ENCODE data around the gene TNFRSF8.

TNFRSF8 gene

DNA sequence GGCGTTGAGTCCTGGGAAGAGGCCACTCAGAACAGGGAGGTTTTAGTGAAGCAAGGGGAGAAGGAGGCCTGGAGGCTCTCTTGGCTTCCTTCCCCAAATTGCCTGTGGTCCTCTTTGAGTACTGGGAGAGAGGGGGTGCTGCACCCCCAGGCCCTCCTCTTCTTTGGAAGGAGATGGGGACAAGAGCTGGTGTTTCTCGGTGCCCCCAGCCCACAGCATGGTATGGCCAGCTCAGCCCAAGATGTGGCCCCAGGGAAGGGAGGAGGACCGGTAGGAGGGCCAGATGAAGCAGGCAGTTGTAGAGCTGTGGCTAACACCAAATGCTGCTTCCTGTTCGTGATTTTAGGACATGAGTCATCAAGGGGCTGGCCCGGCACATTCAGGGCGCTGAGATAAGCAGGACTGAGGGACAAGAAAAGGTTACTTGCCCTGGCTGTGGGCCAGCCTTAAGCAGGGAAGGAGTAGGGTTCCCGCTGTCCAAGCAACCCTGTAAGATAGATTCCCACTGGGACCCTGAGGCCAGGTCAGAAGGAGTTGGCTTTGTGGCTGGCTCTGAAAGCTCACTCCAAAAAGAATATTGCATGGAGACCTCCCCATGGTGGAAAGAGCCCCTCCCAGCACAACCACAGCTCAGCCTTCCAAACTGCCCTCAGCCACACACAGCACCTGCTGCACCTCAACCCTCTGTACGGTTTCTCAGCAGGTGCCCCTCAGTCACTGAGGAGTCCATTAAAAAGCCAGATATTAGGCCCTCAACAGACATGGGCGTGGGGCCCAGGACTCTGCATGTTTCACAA, 98.8 kb downstream of the TNFRSF8 start:
- DNase-seq = peak; percentile 50 to 96 (median 59)

GRCh38 chr1:12162459-12163137, 99.5 kb downstream of the TNFRSF8 start:
- DNase-seq = no peak

- DNase-seq = peak in 1 of 5 donors; percentile 75
These were observed 100.1 kb downstream of the TNFRSF8 start for GRCh38 chr1:12163210-12163609.

GRCh38 chr1:12164210-12164609, 101.1 kb downstream of the TNFRSF8 start:
- no peak for DNase-seq

DNA sequence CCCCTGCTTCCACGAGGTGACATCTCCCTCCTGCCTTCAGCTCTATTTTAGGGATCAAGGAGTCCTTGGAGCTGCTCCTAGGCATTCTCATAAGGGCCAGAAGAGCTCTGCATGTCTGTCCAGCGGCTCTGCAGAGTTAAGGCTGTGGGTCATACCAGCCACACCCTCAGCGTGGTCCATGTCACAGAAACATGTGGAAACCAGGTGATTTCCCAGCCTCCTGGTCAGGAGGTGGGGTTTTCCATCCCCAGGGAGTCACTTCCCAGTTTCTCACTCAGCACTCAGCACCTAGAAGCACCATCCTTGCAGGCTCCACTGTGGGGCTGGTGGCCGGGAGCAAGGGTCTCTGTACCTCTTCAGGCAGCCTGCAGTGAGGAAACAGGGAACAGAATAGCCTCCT, 102.2 kb downstream of the TNFRSF8 start:
- DNase-seq = no peak

- peak; percentile 55 to 78 (median 59) for DNase-seq
These were observed 103.9 kb downstream of the TNFRSF8 start, which contains the start of gene TNFRSF1B for GRCh38 chr1:12166834-12167492. TSS of gene TNFRSF1B (plus strand) at chr1:12166991. CDS start at chr1:12167092, 101 bp downstream.

- no peak for DNase-seq
These were observed 104.7 kb downstream of the TNFRSF8 start for GRCh38 chr1:12167493-12168429.

DNA sequence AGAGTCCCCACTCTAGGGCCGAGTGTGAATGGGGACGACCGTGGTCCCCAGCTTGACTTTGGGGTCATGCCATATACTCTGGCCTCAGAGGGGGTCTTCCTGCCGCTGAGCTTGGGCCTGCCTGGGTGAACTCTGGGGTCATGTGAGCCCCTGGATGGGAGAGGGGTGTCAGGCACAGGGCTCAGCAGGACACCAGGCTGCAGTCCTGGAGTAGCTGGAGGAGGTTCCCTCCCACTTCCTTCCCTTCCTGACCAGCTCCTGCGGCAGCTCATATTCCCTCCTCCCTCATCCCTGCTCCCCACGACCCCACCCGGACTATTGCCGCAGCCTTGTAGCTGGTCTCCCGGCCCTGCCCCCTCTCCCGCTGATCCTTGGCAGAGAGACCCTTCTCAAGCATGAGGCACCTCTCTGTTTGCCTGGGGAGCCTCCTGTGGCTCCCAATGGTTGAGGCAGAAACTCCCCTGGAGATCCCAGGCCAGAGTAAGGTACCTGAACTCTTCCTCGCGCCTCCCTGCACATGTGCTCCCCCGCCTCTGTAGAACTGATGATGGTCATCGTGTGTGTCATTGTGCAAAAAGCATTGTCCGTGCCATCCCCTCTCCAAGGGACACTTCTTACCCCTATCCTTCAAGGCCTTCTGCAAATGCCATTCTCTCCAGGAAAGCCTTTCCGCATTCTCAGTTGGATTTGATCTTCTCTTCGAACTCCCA, 105.5 kb downstream of the TNFRSF8 start:
- DNase-seq = no peak

GRCh38 chr1:12169442-12170135, 106.5 kb downstream of the TNFRSF8 start:
- no peak for DNase-seq

DNA sequence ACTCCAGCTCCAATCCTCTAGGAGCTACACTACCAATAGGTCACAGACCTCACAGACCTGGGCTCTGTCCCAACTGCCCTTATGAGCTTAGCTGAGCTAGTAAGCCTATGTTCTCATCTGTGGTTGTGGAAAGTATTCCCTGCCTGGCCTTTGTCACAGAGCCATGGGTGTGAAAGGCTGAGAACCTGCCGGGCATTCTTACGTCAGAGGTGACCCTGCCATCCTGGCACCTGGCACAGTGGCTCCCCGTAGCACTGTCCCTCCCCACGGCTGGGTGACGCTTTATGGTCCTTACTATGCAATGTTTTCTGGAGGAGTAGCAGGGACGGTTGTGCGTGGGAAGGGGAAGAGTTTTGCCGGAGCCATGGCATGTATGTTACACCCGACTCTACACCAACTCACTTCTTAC, 107.2 kb downstream of the TNFRSF8 start:
- DNase-seq = no peak

GRCh38 chr1:12171206-12172041, 108.3 kb downstream of the TNFRSF8 start:
- DNase-seq = peak in 2 of 5 donors; percentile 38 to 44

DNA sequence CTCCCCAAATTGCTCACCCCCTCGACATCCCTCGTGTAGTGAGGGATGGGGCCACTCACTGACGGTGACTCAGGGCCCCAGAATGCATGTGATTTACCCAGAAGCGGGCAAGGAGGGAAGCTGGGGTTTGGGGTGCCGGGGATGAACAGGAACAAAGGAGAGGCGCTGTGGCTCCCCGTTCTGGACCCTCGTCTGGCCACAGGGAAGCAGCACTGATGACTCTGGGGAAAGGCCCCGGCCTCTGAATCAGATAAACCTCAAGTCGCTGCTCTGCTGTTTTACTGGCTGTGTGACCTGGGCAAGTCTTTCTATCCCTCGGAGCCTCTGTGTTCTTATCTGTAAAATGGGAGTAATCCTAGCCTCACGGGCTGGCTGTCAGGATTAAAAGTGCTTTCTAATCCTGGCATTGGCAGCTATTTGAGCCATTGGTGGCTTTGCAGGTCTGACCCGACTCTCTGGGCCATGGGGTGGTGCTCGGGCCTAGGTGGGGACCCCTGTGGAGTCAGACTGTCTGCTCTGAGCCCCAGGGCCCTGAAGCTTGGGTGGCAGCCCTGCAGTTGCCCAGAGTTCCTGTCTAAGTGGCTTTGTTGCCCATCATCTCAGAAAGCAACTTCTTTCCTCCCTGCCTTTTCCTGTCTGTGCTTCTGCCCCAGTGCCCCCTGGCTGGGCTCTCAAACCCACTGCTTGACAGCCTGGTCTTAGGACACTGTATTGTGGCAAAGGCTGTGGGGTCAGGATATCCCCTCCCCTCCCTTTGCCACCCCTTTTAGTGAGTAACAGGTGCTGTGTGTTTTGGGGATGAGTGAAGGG, 109.1 kb downstream of the TNFRSF8 start:
- peak in 3 of 5 donors; percentile 33 to 51 (median 50) for DNase-seq

DNA sequence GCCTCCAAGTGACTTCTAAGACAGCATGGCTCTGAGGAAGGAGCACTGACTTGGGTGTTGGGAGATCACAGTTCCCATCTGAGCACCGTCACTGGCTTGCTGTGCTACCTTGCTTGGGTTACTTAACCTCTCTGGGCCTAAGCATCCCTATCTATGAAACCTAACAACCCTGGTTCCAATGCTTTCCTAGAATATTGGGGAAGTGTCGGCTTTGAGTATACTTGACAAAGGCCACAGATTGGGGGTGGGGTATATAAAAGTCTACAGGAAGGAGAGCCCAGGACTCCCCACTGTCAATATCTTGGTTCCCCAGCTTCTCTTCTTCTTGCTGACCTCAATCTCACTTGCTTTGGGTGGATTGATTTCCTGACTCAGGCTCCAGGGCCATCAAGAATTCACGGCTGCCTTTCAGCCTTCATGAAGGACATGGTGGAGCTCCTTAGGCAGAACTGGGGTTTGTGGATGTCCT, 110.0 kb downstream of the TNFRSF8 start:
- no peak for DNase-seq

DNA sequence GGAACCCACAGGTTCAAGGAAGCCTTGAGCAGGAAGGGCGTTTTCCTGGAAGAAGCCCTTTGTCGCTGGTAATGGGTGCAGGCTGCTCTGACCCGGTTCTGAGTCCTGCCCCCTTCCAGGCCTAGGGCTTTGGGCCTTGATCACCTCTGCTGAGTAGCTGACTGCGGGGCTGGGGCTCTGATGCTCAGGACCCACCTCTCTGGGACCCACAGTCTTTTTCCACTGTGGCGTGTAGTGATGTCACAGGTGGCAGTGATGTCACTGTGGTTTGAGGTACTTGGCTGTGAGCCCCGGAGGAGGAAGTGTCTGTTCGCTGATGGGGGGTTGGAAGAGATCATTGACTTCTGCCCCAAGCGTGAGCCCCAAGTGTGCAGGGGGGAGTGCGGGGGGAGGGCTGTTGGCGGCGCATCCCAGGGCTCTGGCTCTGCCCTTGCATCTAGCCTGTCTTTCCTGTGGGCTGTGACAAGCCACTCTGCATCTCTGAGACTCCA, 110.6 kb downstream of the TNFRSF8 start:
- peak; percentile 77 to 91 (median 89) for DNase-seq

- DNase-seq = no peak
These were observed 112.1 kb downstream of the TNFRSF8 start for GRCh38 chr1:12174924-12175810.

GRCh38 chr1:12176298-12177118, 113.4 kb downstream of the TNFRSF8 start:
- no peak for DNase-seq
